Medulla oblongata (tissue), 1 donor: Measurements from ENCODE around the gene MYD88.
"Not testable (repeated sequence)": the region's sequence is repeated elsewhere in the genome, so short reads cannot be mapped to it uniquely, and the experiment has no call there.

ENCODE experiments used
- DNase-seq: peaks from one replicate; pipeline ENCODE4 v3.0.0-alpha.2; 2015; ENCODE audit errors: extremely low spot score

The MYD88 gene

GRCh38 chr3:38142959-38143358 lies 4.5 kb downstream of the MYD88 start:
- DNase-seq, result no peak

GRCh38 chr3:38143511-38143910 lies 5.0 kb downstream of the MYD88 start:
- DNase-seq, result no peak

GRCh38 chr3:38146504-38146903 lies 8.0 kb downstream of the MYD88 start:
- no peak for DNase-seq

- no peak for DNase-seq
Observed at GRCh38 chr3:38147421-38147820, 9.0 kb downstream of the MYD88 start.

- DNase-seq, result no peak
Observed at GRCh38 chr3:38148311-38148882, 9.9 kb downstream of the MYD88 start.

GRCh38 chr3:38149708-38150107 lies 11.2 kb downstream of the MYD88 start:
- no peak for DNase-seq

- no peak for DNase-seq
Observed at GRCh38 chr3:38150780-38151528, 12.5 kb downstream of the MYD88 start.

- peak; percentile 34 for DNase-seq
Observed at GRCh38 chr3:38151667-38152265, 13.3 kb downstream of the MYD88 start.

- no peak for DNase-seq
Observed at GRCh38 chr3:38152609-38153008, 14.1 kb downstream of the MYD88 start.

- DNase-seq, result no peak
Observed at GRCh38 chr3:38153221-38153620, 14.8 kb downstream of the MYD88 start.

GRCh38 chr3:38154033-38154494 lies 15.6 kb downstream of the MYD88 start:
- no peak for DNase-seq

GRCh38 chr3:38154625-38155255 lies 16.3 kb downstream of the MYD88 start:
- no peak for DNase-seq

- DNase-seq, result no peak
Observed at GRCh38 chr3:38155825-38156224, 17.4 kb downstream of the MYD88 start.

GRCh38 chr3:38157117-38157516 lies 18.7 kb downstream of the MYD88 start:
- DNase-seq, result no peak

- no peak for DNase-seq
Observed at GRCh38 chr3:38157595-38157994, 19.1 kb downstream of the MYD88 start.

- no peak for DNase-seq
Observed at GRCh38 chr3:38158472-38158871, 20.0 kb downstream of the MYD88 start.

- DNase-seq, result not testable (repeated sequence)
Observed at GRCh38 chr3:38160704-38161103, 22.2 kb downstream of the MYD88 start.

- DNase-seq, result no peak
Observed at GRCh38 chr3:38163117-38163840, 24.8 kb downstream of the MYD88 start.

GRCh38 chr3:38163841-38164642 lies 25.6 kb downstream of the MYD88 start:
- no peak for DNase-seq

GRCh38 chr3:38164643-38164951 lies 26.1 kb downstream of the MYD88 start:
- DNase-seq, result no peak
